HG03045 (cell line): Measurements from ENCODE around the gene LCN6.
"Not testable (repeated sequence)": the region's sequence is repeated elsewhere in the genome, so short reads cannot be mapped to it uniquely, and the experiment has no call there.

Experiments
- ATAC-seq: cut with Tn5 transposase; IDR thresholded peaks from one replicate; pipeline ENCODE4 v1.9.1; 2021; ENCODE audit warnings: mild to moderate bottlenecking, moderate library complexity; ENCODE audit not compliant: unreplicated experiment

The LCN6 gene

GRCh38 chr9:136712690-136713544, 35.4 kb downstream of the LCN6 start:
- ATAC-seq, result no peak

GRCh38 chr9:136711751-136712689, 36.3 kb downstream of the LCN6 start, which contains the start of gene DIPK1B:
TSS of gene DIPK1B (plus strand) at chr9:136712572. CDS start at chr9:136712666, 94 bp downstream.
- ATAC-seq, result no peak

DNA sequence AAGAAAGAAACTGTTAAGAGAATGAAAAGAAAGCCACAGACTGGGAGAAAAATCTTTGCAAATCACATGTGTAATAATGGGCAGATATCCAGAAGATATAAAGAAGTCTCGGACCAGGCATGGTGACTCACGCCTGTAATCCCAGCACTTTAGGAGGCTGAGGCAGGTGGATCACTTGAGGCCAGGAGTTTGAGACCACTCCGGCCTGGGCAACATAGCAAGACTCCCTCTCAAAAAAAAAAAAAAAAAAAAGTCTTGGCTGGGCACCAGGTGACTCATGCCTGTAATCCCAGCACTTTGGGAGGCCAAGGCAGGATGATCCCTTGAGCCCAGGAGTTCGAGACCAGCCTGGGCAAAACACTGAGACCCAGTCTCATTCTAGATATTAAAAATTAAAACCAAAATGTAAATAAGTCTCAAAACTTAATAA, 37.1 kb downstream of the LCN6 start:
- ATAC-seq, result not testable (repeated sequence)

GRCh38 chr9:136710543-136710942, 37.8 kb downstream of the LCN6 start:
- ATAC-seq, result no peak

DNA sequence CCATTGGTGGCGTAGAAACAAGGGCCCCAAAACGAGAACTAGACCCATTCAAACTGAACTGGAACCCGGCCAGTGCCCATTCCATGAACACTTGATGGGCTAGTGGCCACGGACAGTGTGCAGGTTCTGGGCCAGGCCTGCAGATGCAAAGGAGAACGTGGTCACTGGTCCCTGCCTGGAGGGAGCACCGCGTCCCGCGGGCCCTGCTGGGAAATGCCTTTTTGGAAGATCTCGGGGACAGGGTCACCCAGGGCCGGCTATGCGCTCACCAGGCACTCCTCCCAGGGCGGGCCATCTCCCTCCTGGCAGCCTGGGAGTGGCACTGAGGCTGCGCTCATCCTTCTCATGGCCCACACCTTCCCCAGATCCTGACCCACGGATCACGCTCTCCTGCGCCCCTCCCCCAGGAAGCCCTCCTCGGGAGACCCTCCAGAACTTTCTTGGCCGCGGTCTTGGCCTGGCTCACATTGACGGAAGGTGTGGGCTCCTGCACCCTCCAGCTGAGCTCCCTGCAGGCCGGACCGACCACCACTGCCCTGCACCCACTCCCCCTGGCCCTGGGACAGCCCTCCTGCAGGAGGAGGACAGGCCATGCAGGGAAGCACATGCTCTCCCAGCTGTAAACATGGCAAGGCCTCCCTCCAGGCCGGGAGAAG, 38.7 kb downstream of the LCN6 start:
- ATAC-seq, result no peak

GRCh38 chr9:136707849-136708517, 40.3 kb downstream of the LCN6 start:
- ATAC-seq, result no peak

GRCh38 chr9:136707011-136707410, 41.3 kb downstream of the LCN6 start:
- ATAC-seq, result no peak

GRCh38 chr9:136705564-136705963, 42.8 kb downstream of the LCN6 start:
- ATAC-seq, result no peak

DNA sequence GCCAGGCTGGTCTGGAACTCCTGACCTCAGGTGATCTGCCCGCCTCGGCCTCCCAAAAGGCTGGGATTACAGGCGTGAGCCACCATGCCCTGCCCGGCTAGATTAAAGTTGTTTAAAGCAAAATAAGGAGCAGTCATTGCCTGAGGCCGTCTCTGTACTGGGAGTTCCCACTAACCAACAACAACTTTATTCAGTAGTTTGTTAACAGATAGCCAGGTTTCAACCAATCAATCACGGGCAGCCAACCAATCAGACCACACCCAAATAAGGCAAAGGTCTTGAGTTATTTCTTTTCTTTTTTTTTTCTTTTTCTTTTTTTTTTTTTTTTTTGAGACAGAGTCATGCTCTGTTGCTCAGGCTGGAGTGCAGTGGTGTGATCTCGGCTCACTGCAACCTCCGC, 43.6 kb downstream of the LCN6 start:
- not testable (repeated sequence) for ATAC-seq

GRCh38 chr9:136703276-136703860, 45.0 kb downstream of the LCN6 start:
- no peak for ATAC-seq

DNA sequence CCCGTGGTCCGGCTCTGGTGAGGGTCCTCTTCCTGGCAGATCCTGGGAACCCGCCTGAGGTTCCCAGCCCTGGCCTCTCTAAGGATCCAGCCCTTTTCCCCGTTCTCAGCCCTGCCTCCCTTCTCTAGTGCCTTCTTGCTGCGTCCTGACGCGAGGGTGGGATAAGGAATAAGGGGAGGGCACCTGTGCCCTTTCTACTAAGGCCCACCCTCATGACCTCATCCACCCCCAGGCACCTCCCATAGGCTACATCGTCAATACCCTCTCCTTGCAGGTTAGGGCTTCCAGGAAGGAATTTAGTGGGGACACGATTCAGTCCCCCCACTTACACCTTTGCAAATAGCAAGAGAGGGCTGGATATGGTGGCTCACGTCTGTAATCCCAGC, 46.7 kb downstream of the LCN6 start:
- no peak for ATAC-seq

- peak; percentile 56 for ATAC-seq
Measured at GRCh38 chr9:136700959-136701667, 47.2 kb downstream of the LCN6 start.

GRCh38 chr9:136700304-136700703, 48.0 kb downstream of the LCN6 start:
- no peak for ATAC-seq

DNA sequence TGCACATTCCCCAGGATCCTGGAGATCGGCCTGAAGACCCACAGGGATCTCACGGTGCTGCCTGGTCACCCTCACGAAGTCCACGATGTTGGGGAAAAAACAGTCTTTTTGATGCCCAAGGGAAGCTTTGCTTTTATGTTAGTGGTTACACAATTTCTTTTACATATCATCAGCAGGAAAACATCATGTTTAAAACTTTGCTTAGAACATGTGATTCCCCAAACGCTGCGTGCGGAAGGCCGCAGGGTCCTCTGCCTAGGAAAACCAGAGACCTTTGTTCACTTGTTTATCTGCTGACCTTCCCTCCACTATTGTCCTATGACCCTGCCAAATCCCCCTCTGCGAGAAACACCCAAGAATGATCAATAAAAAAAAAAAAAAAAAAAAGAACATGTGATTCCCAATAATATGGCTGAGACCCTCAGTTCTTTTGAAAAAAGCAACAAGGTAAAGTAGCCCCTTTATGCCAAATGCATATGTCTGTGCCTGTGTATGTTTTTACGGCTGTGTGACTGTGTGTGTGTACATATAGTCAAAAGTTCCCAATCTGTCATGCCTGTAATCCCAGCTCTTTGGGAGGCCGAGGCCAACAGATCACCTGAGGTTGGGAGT, 49.6 kb downstream of the LCN6 start:
- no peak for ATAC-seq

- ATAC-seq, result no peak
Measured at GRCh38 chr9:136697821-136698526, 50.4 kb downstream of the LCN6 start.

- ATAC-seq, result no peak
Measured at GRCh38 chr9:136697146-136697820, 51.0 kb downstream of the LCN6 start.

GRCh38 chr9:136696502-136696901, 51.8 kb downstream of the LCN6 start:
- ATAC-seq, result no peak

DNA sequence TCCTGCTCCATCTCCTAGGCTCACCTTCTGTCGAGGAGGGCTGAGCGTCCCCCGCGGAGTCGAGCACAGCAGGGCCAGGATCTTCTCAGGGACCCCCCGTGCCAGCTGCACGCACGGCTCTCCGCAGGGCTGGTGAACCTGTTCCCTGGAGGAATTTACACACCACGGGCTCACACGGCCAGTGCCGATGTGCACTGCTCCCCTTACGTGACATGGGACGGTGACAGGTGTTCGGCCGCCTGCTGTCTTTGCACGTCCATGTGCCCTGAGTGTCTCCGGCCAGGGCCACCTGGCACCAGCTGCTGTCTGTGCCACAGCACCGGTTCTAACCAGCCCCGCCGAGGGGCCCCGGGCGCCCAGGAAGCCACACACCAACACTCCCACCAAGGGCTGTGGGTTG, 52.4 kb downstream of the LCN6 start:
- ATAC-seq, result no peak
